Spinal cord (tissue), 10 donors: Measurements from ENCODE around the gene PPP1R2. TPM values are rescaled to one million over a fixed set of nuclear protein-coding genes. Genes with fewer than 3 reads are reported as not detected.

ENCODE experiments used
- DNase-seq, 6 donors: peaks; one replicate each; pipeline versions ENCODE4 v3.0.0 to v3.0.0-alpha.2; 2013 to 2015; ENCODE audit warnings: low spot score in 6 of 6, low read depth in 4 of 6
- H3K27ac ChIP-seq: one replicate; pipeline ENCODE4 v1.5.1; 2013; ENCODE audit warnings: low read depth, low read length, control low read depth
- H3K27me3 ChIP-seq: one replicate; pipeline ENCODE4 v1.6.1; 2013; ENCODE audit warnings: low read length; ENCODE audit not compliant: control insufficient read depth, insufficient read depth
- H3K36me3 ChIP-seq: one replicate; pipeline ENCODE4 v1.6.1; 2013; ENCODE audit warnings: low read length; ENCODE audit not compliant: control insufficient read depth, insufficient read depth
- H3K4me1 ChIP-seq: one replicate; pipeline ENCODE4 v1.6.1; 2013; ENCODE audit warnings: low read length; ENCODE audit not compliant: control insufficient read depth, insufficient read depth
- H3K4me3 ChIP-seq: one replicate; pipeline ENCODE4 v1.5.1; 2013; ENCODE audit warnings: low read depth, low read length, control low read depth
- H3K9me3 ChIP-seq: one replicate; pipeline ENCODE4 v1.6.1; 2013; ENCODE audit warnings: low read length; ENCODE audit not compliant: control insufficient read depth, insufficient read depth
- WGBS: methylation state at CpG from one replicate; pipeline ENCODE4 v1.1.5; 2013; ENCODE audit warnings: missing lambda C conversion rate; ENCODE audit not compliant: insufficient coverage; 5-methylcytosine and 5-hydroxymethylcytosine counted together
- polyA plus RNA-seq, 2 donors: library from polyadenylated mRNA; unstranded; fragments of 120-200 nt; gene quantifications; one replicate each; pipeline ENCODE4 v1.2.1, GENCODE V29; 2013; ENCODE audit not compliant: insufficient read length in 2 of 2
- total RNA-seq, 2 donors: library from RNA; depleted of rRNA in 1 of 2; stranded (reverse); fragments of 120-200 nt in 1 of 2; fragments of >200 nt in 1 of 2; gene quantifications; one replicate each; pipeline versions ENCODE4 v1.2.3 to v1.2.4, GENCODE V29; 2013 to 2014
- donor health status: healthy.

PPP1R2 gene
- total and polyA plus RNA-seq, 4 donors: 54.1 to 123 (median 61.9) TPM

GRCh38 chr3:195544230-195544536, 1.1 kb upstream of the PPP1R2 start:
- WGBS: no CpG with 5 or more reads among the region's 4 CpGs
- Histone ChIP-seq H3K27me3 (peaks cover 9% of the 10 kb centered on the region), H3K4me1 (peaks cover 17% of the 10 kb centered on the region), H3K36me3 (no peaks in the 10 kb centered on the region), H3K4me3 (no peak overlapping the region), H3K9me3 (no peaks in the 10 kb centered on the region), H3K27ac (no peak overlapping the region)
- no peak for DNase-seq

GRCh38 chr3:195543500-195544229, 540 bp upstream of the PPP1R2 start:
- 14% methylated on average over 28 of the region's 38 CpGs for WGBS
- no peaks in the 10 kb centered on the region for H3K9me3 ChIP-seq
- H3K4me3 ChIP-seq: peak overlapping the region; percentile 75
- peaks cover 9% of the 10 kb centered on the region for H3K27me3 ChIP-seq
- DNase-seq: peak in 1 of 6 donors; percentile 69
- H3K36me3 ChIP-seq: no peaks in the 10 kb centered on the region
- peak overlapping the region; percentile 50 for H3K27ac ChIP-seq
- peaks cover 17% of the 10 kb centered on the region for H3K4me1 ChIP-seq

- peak in 2 of 6 donors; percentile 28 to 45 for DNase-seq
- no CpG with 5 or more reads among the region's 5 CpGs for WGBS
- H3K36me3 ChIP-seq: no peaks in the 10 kb centered on the region
- peaks cover 9% of the 10 kb centered on the region for H3K27me3 ChIP-seq
- peaks cover 17% of the 10 kb centered on the region for H3K4me1 ChIP-seq
- H3K27ac ChIP-seq: no peak overlapping the region
- no peaks in the 10 kb centered on the region for H3K9me3 ChIP-seq
- peak overlapping the region; percentile 75 for H3K4me3 ChIP-seq
These were observed 818 bp downstream of the PPP1R2 start for GRCh38 chr3:195542316-195542697.

- WGBS: 38% methylated on average over 2 of the region's 6 CpGs
- Histone ChIP-seq H3K4me1 (peaks cover 17% of the 10 kb centered on the region), H3K9me3 (no peaks in the 10 kb centered on the region), H3K4me3 (no peak overlapping the region), H3K36me3 (no peaks in the 10 kb centered on the region), H3K27ac (no peak overlapping the region), H3K27me3 (peaks cover 5% of the 10 kb centered on the region)
- DNase-seq: no peak
These were observed 2.6 kb downstream of the PPP1R2 start for GRCh38 chr3:195540511-195540910.

- Histone ChIP-seq H3K9me3 (no peaks in the 10 kb centered on the region), H3K27ac (no peak overlapping the region), H3K36me3 (no peaks in the 10 kb centered on the region), H3K4me1 (peaks cover 17% of the 10 kb centered on the region), H3K4me3 (no peak overlapping the region), H3K27me3 (peaks cover 5% of the 10 kb centered on the region)
- 94% methylated on average over 6 of the region's 8 CpGs for WGBS
- no peak for DNase-seq
These were observed 3.1 kb downstream of the PPP1R2 start for GRCh38 chr3:195540027-195540426.

- DNase-seq: no peak
- Histone ChIP-seq H3K27me3 (peaks cover 4% of the 10 kb centered on the region), H3K4me1 (peaks cover 16% of the 10 kb centered on the region), H3K4me3 (no peak overlapping the region), H3K27ac (no peak overlapping the region), H3K9me3 (no peaks in the 10 kb centered on the region), H3K36me3 (no peaks in the 10 kb centered on the region)
- WGBS: no CpG with 5 or more reads among the region's 5 CpGs
These were observed 3.6 kb downstream of the PPP1R2 start for GRCh38 chr3:195539479-195539878.

- Histone ChIP-seq H3K9me3 (no peaks in the 10 kb centered on the region), H3K4me1 (peaks cover 8% of the 10 kb centered on the region), H3K36me3 (no peaks in the 10 kb centered on the region), H3K27me3 (no peaks in the 10 kb centered on the region), H3K27ac (no peak overlapping the region), H3K4me3 (no peak overlapping the region)
- DNase-seq: no peak
- WGBS: no CpG with 5 or more reads among the region's 2 CpGs
These were observed 5.1 kb downstream of the PPP1R2 start for GRCh38 chr3:195537995-195538394.

GRCh38 chr3:195535293-195535692, 7.8 kb downstream of the PPP1R2 start:
- H3K4me3 ChIP-seq: no peak overlapping the region
- DNase-seq: no peak
- H3K27ac ChIP-seq: no peak overlapping the region
- WGBS: 85% methylated on average over 3 of the region's 5 CpGs
- H3K4me1 ChIP-seq: peaks cover 4% of the 10 kb centered on the region
- no peaks in the 10 kb centered on the region for H3K27me3 ChIP-seq
- H3K9me3 ChIP-seq: no peaks in the 10 kb centered on the region
- no peaks in the 10 kb centered on the region for H3K36me3 ChIP-seq

- 79% methylated on average over 3 of the region's 7 CpGs for WGBS
- H3K27me3 ChIP-seq: no peaks in the 10 kb centered on the region
- H3K4me1 ChIP-seq: no peaks in the 10 kb centered on the region
- H3K9me3 ChIP-seq: no peaks in the 10 kb centered on the region
- H3K27ac ChIP-seq: no peak overlapping the region
- peak in 1 of 6 donors; percentile 43 for DNase-seq
- H3K4me3 ChIP-seq: no peak overlapping the region
- peaks cover 5% of the 10 kb centered on the region for H3K36me3 ChIP-seq
These were observed 10.3 kb downstream of the PPP1R2 start for GRCh38 chr3:195532834-195533233.

GRCh38 chr3:195532345-195532744, 10.8 kb downstream of the PPP1R2 start:
- H3K4me1 ChIP-seq: no peaks in the 10 kb centered on the region
- WGBS: 100% methylated on average over 1 of the region's 3 CpGs
- no peaks in the 10 kb centered on the region for H3K27me3 ChIP-seq
- H3K36me3 ChIP-seq: peaks cover 5% of the 10 kb centered on the region
- H3K27ac ChIP-seq: no peak overlapping the region
- no peak for DNase-seq
- H3K9me3 ChIP-seq: no peaks in the 10 kb centered on the region
- H3K4me3 ChIP-seq: no peak overlapping the region
